ENCODE measurements around the gene KPNA2.
A peak's percentile ranks its signal among the peaks of the same experiment; 100 is the strongest.
"Not testable (repeated sequence)": the region's sequence is repeated elsewhere in the genome, so short reads cannot be mapped to it uniquely, and the experiment has no call there.

Gene KPNA2

GRCh38 chr17:68019675-68020408 is 15.7 kb upstream of the KPNA2 start:
- DNase-seq (ENCODE audit: low read depth in 3 of 3, low spot score in 1 of 3): peak; percentile 86 to 100 (median 95)

GRCh38 chr17:68020409-68020756 is 15.2 kb upstream of the KPNA2 start:
- no peak for DNase-seq (ENCODE audit: low read depth in 3 of 3, low spot score in 1 of 3)

- DNase-seq (ENCODE audit: low read depth in 3 of 3, low spot score in 1 of 3): not testable (repeated sequence)
These were observed 14.7 kb upstream of the KPNA2 start for GRCh38 chr17:68020791-68021190.

- no peak for DNase-seq (ENCODE audit: low read depth in 3 of 3, low spot score in 1 of 3)
These were observed 13.6 kb upstream of the KPNA2 start for GRCh38 chr17:68021963-68022362.

GRCh38 chr17:68022547-68022946 is 13.0 kb upstream of the KPNA2 start:
- not testable (repeated sequence) for DNase-seq (ENCODE audit: low read depth in 3 of 3, low spot score in 1 of 3)

GRCh38 chr17:68029512-68030215 is 5.9 kb upstream of the KPNA2 start:
- no peak for DNase-seq (ENCODE audit: low read depth in 3 of 3, low spot score in 1 of 3)

GRCh38 chr17:68033636-68034451 is 1.7 kb upstream of the KPNA2 start:
- no peak for DNase-seq (ENCODE audit: low read depth in 3 of 3, low spot score in 1 of 3)

- DNase-seq (ENCODE audit: low read depth in 3 of 3, low spot score in 1 of 3): no peak
These were observed 1.1 kb upstream of the KPNA2 start for GRCh38 chr17:68034452-68034776.

- DNase-seq (ENCODE audit: low read depth in 3 of 3, low spot score in 1 of 3): peak in 1 of 3 donors; percentile 77
These were observed 408 bp upstream of the KPNA2 start for GRCh38 chr17:68035131-68035522.

GRCh38 chr17:68036304-68037147 is 991 bp downstream of the KPNA2 start:
- DNase-seq (ENCODE audit: low read depth in 3 of 3, low spot score in 1 of 3): no peak

- DNase-seq (ENCODE audit: low read depth in 3 of 3, low spot score in 1 of 3): no peak
These were observed 11.8 kb downstream of the KPNA2 start for GRCh38 chr17:68047153-68047846.

- DNase-seq (ENCODE audit: low read depth in 3 of 3, low spot score in 1 of 3): not testable (repeated sequence)
These were observed 12.5 kb downstream of the KPNA2 start for GRCh38 chr17:68047890-68048542.

- no peak for DNase-seq (ENCODE audit: low read depth in 3 of 3, low spot score in 1 of 3)
These were observed 13.5 kb downstream of the KPNA2 start for GRCh38 chr17:68048996-68049395.

GRCh38 chr17:68049812-68050437 is 14.4 kb downstream of the KPNA2 start:
- not testable (repeated sequence) for DNase-seq (ENCODE audit: low read depth in 3 of 3, low spot score in 1 of 3)

GRCh38 chr17:68051321-68052312 is 16.1 kb downstream of the KPNA2 start:
- DNase-seq (ENCODE audit: low read depth in 3 of 3, low spot score in 1 of 3): not testable (repeated sequence)

GRCh38 chr17:68052810-68053209 is 17.3 kb downstream of the KPNA2 start:
- DNase-seq (ENCODE audit: low read depth in 3 of 3, low spot score in 1 of 3): no peak

- DNase-seq (ENCODE audit: low read depth in 3 of 3, low spot score in 1 of 3): no peak
These were observed 17.9 kb downstream of the KPNA2 start for GRCh38 chr17:68053231-68054013.
